Renal cortex interstitium (tissue), 11 donors: ENCODE results near the gene FAM120B. TPM values are rescaled to one million over a fixed set of nuclear protein-coding genes. Genes with fewer than 3 reads are reported as not detected.

Source experiments
- DNase-seq, 11 donors: peaks; one replicate each; pipeline ENCODE4 v3.0.0-alpha.2; 2013; ENCODE audit warnings: low read depth in 9 of 11, low spot score in 4 of 11; ENCODE audit errors: extremely low read depth in 1 of 11
- polyA plus RNA-seq, 3 donors: library from polyadenylated mRNA; unstranded; fragments of 120-200 nt; gene quantifications; one replicate each; pipeline ENCODE4 v1.2.1, GENCODE V29; 2013; ENCODE audit not compliant: insufficient read length in 3 of 3

FAM120B gene
- polyA plus RNA-seq, 3 donors: 36.9 to 37.8 (median 37.3) TPM

DNA sequence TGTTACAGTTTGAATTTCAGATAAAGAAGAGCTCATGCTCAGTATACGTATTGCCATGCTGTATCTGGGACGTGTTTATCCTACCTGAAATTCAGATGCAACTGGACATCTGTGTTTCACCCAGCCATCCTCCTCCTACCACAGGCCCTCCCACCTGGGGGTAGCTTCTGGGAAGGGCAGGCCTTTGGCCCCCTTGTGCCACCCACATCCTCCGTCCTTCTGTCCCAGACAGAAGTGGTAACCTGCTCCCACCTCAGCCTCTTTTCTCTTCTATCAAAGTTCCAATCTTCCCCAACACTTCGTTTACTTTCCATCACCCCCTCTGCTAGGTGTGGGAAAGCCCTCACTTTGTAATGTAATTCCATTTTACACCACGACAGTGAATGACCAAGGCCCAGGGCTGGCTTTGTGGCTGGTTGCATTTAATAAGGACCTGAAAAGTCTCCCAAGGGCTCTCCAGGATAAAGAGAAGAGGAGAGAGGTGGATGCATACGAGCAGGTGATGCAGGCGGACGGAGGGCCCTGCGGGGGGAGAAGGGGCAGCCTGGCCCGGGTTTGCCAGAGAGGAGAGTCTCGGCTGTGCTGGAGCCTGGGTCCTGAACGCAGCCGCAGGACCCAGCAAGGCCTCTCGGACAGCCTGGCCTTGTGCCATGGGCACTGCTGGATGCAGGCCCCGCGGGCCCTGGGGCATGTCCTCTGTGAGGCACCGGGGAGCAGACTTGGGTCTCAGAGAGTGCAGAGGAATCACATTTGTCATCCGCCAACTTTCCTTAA is 148.1 kb downstream of the FAM120B start:
- DNase-seq: no peak

DNA sequence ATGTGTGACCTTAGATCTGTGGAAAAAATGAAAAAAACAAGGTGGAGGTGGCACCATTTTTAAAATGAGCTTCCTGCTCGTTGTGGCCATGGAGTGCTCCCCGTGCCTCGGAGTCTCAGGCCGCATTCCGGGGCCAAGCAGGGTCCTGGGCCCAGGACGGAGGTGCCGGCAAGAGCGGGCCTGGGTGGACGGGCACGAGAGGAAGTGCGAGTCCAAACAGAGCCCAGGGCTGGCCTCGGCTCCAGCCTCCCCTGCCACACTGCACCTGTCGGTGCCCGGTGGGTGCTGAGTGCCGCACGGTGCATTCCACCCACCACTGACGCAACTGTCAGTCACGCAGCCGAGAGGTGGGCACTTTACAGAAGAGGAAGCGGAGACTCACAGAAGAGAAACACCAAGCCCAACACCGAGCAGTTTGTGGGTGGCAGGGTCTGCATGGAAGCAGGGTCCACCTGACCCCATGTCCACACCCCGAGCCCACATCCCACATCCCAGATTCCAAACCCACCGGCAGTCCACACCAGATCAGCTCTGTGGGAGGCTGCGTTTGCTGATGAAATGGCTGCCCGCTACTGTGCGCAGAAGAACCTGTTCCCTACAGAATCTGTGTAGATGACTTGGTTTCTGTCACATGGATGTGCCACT is 148.9 kb downstream of the FAM120B start:
- no peak for DNase-seq

DNA sequence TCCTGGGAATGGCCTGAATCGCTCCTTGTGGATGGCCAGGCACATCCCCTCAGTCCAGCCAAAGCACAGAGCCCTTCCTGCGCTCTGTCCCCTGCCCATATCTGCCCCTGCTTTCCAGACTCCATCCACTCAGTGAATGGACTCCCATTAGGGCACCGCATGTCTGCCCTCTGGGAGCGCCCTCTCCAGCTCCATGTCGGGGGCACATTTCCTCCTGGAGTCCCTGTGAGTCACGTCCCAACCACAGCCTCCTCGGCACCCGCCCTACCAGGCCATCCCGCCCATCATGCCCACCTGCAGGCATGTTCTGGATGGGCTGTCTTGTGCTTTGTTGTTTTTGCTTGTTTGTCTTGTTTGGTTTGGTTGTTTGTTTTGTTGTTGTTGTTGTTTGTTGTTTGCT is 149.8 kb downstream of the FAM120B start:
- DNase-seq: no peak

Other genes starting within 250 kb of the FAM120B start
- 10 to 100 TPM in 2 of 3 donors, 1 to 10 TPM in 1; 8.2 to 15.1 (median 10.7) TPM for gene DLL1, start 15.7 kb upstream of the FAM120B start, polyA plus RNA-seq
- 100 to 1,000 TPM; 185 to 233 (median 215) TPM for gene PSMB1, start 246.5 kb downstream of the FAM120B start, polyA plus RNA-seq
- gene TBP, start 247.6 kb downstream of the FAM120B start, polyA plus RNA-seq: 10 to 100 TPM; 20.8 to 28.8 (median 22.9) TPM